ENCODE measurements around the gene PRPF40B.

The PRPF40B gene

GRCh38 chr12:49684310-49684854 lies 61.0 kb downstream of the PRPF40B start:
- DNase-seq (ENCODE audit: low spot score): no peak

GRCh38 chr12:49687941-49688340 lies 64.6 kb downstream of the PRPF40B start:
- no peak for DNase-seq (ENCODE audit: low spot score)

GRCh38 chr12:49689237-49689636 lies 65.9 kb downstream of the PRPF40B start:
- DNase-seq (ENCODE audit: low spot score): no peak

GRCh38 chr12:49689785-49690184 lies 66.4 kb downstream of the PRPF40B start:
- no peak for DNase-seq (ENCODE audit: low spot score)

- DNase-seq (ENCODE audit: low spot score): no peak
These were observed 69.5 kb downstream of the PRPF40B start for GRCh38 chr12:49692851-49693250.

GRCh38 chr12:49693931-49694444 lies 70.6 kb downstream of the PRPF40B start:
- DNase-seq (ENCODE audit: low spot score): no peak

Data from LoVo (cell line).